GM21576 (cell line): ENCODE data around the gene CROCC2.

Experiments
- ATAC-seq: cut with Tn5 transposase; IDR thresholded peaks from one replicate; pipeline ENCODE4 v1.9.1; 2021; ENCODE audit warnings: mild to moderate bottlenecking, moderate library complexity; ENCODE audit not compliant: unreplicated experiment

Gene CROCC2

DNA sequence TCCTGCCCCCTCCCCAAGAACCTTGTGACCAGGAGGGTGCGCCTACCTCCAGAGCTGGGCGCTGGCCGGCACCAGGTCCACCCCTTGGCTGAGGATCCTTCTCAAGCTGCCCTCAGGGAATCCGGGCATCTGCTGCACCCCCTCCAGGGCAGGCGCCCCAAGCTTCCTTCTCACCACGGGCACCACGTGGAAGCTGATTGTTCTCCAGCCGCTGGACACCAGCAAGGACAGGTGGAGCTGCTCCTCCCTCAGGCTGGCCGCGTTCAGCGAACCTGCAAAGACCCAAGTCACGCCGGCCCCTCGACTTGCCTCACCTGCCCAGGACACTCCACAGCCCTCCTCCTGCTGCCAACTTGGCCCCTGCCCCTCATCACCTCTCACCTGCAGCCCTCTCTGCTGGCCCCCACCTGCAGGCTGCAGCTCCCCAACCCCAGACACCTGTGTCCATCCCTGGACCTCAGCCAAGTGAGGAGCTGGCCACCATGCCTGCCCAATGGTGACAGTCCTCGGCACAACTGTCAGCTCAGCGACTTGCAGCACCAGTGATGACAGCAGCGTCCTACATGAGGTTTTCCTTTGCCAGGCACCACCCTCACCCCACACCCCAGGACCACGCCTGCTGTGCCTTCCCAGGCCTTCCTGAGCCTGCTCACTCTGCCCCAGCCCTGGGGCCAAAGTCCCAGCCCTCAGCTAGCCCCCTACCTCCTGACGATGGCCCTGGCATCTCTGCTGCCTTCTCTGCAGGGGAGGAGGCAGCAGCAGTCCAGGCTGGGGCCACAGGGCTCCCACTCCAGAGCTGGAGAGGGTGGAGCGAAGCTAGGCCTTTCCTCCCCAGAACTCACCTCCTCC, 14.4 kb upstream of the CROCC2 start:
- no peak for ATAC-seq

DNA sequence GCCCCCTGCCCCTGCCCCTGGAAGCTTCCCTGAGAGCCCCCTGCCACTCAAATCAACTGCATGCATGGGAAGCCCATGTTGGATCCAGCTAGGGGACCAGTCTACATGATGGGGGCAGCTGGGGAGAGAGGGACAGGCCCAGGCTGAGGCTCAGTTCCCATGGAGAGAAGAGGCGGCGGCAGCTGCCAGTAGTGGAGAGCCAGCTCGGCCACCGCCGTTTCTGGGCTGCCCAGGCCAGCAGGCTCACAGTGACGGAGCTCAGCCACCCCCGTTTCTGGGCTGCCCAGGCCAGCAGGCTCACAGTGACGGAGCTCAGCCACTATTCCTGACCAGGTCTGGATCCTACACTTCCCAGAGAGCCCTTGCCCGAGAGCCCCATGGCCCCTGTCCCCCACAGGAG, 13.8 kb upstream of the CROCC2 start:
- no peak for ATAC-seq

DNA sequence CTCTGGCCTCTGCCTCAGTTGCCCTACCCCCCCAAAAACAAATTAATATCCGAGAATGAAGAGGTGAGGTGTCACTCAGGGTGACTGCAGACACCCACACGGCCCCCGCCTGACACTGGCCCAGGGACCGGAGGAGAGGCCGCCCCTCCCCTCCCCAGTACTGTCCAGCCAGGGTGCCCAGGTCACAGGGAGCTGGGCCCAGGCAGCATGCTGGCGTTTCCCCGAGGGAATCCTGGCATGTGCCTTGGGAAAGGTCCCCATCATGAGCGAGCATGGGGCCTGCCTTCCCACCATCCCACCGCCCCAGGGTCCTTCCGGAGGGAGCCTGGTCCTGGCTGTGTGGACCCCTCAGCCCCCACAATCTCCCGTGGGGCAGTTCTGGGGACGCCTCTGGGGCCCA, 13.2 kb upstream of the CROCC2 start:
- no peak for ATAC-seq

DNA sequence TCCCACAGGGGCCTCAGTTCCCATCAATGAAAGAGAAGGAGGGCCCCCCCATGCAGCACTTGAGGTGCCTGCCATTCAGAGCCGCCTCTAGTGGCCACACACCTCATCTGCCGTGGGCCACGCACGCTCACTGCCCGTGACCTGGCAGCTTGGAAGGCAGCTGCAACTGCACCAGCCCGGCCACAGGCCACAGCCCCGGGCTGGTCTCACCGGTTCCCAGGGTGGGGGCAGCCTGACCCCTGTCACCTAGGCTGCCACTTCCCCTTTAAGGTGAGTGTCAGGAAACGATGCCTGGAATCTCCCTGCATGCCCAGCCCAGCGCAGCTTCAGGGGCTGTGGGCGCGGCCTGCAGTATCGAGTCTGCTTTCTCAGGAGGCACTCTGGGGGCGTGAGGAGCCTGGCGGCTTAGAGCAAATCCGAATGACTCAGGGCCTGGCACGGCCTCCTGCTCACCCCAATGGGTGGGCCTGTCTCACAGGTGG, 12.7 kb upstream of the CROCC2 start:
- no peak for ATAC-seq

DNA sequence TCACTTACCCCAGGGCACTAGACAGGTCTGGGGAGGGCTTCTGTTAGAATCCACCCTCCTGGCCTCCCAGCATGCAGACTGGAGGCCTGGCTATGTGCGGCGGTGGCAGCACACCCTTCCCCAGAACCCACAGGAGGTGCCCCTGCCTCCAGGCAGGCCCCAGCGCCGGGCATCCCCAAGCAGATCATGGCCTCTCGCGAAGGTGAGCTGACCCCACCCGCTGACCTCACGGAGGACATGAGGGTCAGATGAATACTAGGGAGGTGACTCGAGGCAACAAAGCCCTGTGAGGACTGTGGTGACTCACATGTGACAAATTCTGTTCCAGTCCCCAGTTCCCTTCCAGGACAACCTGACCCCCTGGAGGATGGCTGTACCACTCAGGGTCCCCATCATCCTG, 12.1 kb upstream of the CROCC2 start:
- ATAC-seq = no peak

- ATAC-seq = no peak
These were observed 11.1 kb upstream of the CROCC2 start for GRCh38 chr2:240894836-240895558.

GRCh38 chr2:240895656-240896388, 10.3 kb upstream of the CROCC2 start, which contains the start of gene MAB21L4:
Gene MAB21L4, minus strand, starts transcription at chr2:240896156. Its CDS starts 159 bp downstream, at chr2:240895997.
- no peak for ATAC-seq

DNA sequence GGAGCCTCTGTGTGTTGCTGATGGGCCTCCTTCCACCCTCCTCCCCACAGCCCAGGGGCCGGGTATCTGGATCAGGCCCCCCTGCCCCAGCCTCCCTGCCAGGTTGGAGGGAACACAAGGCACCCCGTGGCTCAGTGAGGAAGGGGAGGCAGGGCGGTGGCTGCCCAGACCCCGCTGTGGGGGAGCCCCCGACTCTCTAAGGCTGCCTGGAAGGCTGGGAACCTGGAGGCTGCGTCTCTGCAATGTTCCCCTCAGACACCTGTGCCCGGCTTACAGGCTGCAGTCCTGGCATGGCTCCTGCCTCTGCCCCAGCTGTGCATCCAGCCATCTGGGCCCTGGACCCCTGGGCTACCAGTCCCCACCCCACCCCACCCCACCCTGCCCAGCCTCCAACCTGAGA, 9.7 kb upstream of the CROCC2 start:
- ATAC-seq = no peak

DNA sequence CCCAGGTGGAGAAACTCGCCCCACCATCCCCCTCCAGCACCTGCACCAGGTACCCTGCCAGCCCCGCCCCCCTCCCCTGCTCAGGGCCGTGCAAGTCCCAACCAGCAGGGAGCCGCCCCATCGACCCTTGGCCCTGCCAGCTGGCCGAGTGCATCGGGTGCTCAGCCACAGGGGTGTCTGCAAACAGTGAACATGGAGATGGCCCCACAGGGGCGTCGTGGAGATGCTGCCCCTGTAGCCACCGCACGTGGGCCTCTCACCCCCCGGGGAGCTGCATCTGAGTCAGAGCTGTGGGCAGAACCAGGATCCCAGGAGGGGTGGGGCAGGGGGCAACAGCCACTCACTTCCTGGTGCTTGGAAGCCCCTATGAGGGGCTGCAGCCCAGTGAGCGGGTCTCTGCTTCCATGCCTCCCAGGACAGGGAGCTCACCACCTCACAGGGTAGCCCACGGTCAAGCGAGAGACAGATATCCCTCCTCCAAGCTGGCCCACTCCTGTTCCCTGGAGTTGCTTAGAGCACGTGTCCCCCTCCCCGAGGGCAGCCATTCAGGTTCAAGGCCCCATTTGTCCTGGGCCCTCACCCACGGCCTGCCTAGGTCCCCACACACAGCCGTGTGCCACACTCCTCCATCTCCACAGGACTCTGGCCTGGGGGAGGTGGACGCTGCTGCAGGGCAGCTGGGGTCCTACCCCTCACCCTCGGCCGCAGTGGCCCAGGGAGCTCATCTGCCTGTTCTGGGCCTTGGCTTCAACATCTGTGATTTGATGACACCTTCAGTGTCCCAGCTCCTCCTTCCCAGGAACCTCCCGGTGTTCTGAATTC, 9.1 kb upstream of the CROCC2 start:
- no peak for ATAC-seq

DNA sequence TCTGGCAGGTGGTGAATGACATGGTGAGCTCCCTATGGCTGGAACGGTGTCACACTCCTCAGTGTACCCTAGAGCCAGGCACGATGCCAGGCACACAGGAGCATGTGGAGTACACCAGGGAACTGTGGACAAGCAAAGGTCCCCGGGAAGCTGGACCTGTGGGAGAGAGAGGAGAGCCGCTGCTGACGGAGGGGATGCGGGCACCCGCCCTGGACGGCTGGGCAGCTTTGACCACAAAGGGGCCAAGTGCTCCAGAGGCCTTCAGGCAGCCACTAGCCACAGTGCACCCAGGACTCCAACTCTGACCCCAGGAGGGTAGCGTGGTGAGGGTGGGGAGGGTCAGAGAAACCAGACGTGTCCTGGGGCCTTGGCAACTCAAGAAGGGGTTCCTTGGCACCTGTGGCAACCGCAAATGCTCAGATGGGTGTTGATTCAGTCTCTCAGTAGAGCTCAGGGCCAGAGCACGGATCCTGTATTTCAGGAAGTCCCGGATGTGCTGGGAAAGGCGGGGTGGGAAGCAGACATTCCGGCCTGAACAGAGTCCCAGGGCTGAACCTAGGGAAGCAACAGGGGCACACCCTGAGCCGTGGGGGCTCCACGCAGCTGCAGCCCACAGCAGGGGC, 7.9 kb upstream of the CROCC2 start:
- no peak for ATAC-seq

DNA sequence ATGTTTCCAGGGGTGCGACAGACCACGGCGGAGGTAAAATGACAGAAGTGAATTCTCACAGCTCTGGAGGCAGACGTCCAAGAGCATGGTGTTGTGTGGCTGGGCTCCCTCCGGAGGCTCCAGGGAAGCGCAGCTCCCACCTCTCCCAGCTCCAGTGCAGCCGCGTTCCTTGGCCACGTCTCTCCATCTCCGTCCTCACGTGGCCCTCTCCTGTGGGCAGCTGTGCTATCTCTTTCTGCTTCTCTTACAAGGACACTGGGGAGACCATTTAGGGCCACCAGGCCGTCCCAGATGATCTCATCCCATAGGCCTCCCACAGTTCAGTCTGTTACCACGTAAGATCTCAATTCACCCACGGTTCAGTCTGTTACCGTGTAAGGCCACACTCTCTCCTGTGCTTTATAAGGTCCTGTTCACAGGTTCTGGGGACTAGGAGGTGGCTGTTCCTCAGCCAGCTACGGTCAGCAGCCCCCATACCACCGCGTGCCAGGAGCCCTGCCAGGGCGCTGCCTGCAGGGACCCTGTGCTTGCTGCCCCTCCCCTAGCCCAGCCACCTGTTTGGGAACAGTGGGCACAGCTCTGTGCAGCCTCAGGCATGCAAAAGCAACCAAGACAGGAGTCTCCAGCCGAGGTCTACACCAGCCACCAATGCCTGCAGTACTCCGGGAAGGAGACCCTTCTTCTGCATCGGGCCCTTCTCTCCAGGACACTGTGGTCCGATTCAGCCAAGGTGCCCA, 7.2 kb upstream of the CROCC2 start:
- no peak for ATAC-seq

DNA sequence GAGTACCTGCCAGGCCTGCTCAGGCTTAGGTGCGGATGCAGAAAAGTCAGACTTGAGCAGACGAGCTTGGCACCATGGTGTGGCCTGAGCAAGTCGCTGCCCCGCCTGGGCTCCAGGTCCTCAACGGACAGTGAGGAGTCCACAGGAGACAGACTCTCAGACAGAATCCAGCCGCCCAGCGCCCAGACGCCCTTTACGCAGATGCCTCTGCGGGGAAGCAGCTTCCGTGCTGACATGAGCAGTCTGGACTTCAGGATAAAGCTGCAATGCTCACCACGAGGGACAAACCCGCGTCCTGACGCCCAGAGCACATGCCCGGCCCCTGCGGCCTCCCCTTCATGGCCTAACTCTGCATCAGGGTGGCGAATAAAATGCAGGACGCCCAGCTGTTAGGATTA, 6.7 kb upstream of the CROCC2 start:
- no peak for ATAC-seq

GRCh38 chr2:240900141-240900860, 5.8 kb upstream of the CROCC2 start:
- ATAC-seq = no peak

- no peak for ATAC-seq
These were observed 4.0 kb upstream of the CROCC2 start for GRCh38 chr2:240901986-240902614.

DNA sequence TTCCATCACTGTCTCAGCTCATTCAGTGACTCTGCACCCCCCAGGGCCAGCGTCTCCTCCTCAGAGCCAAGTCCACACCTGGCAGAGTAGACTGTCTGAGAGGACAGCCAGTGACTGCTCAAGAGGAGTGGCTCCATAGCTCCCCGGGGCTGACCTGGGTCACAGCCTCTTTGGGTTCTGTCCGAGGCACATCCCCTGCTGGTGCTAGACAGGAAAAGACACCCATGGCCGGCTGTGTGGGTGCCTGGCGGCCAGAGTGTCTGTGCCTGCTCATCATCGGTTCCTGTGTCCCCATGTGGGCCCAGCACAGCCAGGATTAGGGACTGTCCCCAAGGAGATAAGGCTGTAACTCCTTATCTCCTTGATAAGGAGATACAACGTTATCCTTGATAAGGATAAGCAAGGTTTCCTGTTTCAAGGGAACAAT, 3.5 kb upstream of the CROCC2 start:
- no peak for ATAC-seq

DNA sequence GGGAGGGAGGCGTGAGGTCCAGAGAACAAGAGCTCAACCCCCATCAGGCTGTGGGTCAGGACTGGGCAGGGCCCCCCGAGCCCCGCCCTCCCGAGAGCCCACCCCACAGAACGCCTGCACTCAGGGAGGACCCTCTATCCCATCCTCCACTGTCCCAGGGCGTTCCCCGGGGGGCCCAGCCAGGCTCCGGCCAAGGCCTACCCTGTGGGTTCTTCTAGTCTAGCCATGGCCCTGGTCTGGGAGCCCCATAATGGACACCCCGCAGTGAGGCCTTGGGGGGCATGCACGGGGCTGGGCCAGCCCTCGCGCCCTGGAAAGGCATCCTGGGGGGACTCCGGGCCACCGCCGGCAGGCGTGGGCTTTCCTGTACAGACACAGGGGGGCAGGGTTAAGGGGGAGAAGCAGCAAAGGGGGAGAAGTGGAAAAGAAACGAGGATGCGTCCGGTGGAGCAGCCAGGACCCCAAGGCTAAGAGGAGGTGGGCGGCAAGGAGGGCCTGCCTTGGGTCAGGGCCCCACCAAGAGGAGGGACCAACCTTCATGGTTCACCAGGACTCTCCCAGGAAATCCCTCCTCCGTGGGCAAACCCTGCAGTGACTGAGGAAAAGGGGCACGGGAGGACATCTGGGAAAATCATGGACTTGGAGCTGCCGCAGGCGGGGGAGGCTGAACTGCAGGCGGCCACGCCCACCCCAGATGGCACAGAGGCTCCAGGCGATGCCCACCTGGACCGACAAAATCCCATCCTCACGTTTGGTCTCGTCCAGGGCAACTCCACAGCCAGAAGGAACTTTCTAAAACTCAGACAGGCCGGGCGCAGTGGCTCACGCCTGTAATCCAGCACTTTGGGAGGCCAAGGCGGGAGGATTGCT, 2.7 kb upstream of the CROCC2 start:
- ATAC-seq = no peak
